Measurements from ENCODE around the gene POLK. TPM values are rescaled to one million over a fixed set of nuclear protein-coding genes. Genes with fewer than 3 reads are reported as not detected.
"Not testable (repeated sequence)": the region's sequence is repeated elsewhere in the genome, so short reads cannot be mapped to it uniquely, and the experiment has no call there.

Gene POLK
- polyA plus RNA-seq, 1 experiment: 30.9 TPM

- Histone ChIP-seq H3K27me3 (ENCODE audit: control insufficient read depth, insufficient read depth, low read length) (no peaks in the 10 kb centered on the region), H3K9me3 (ENCODE audit: control insufficient read depth, insufficient read depth, low read length) (no peaks in the 10 kb centered on the region), H3K27ac (ENCODE audit: low read depth, low read length) (peak overlapping the region; percentile 69), H3K4me3 (ENCODE audit: low read depth, low read length) (no peak overlapping the region)
- POLR2A ChIA-PET: interaction anchor here (0.6 to 0.9 kb wide), 3 partner anchors 13 to 551 kb away, joined by 3 read pairs; partner anchors contain the start of genes CERT1 and POLK
- peak; percentile 34 for DNase-seq (ENCODE audit: low read depth, low spot score)
- CTCF ChIA-PET: interaction anchor here (1.2 kb wide), 2 partner anchors 77 to 187 kb away, joined by 3 to 5 read pairs; no protein-coding TSS in a partner anchor
- no peak for TF ChIP-seq CTCF (IDR thresholded peaks at IDR 0.05; ENCODE audit: low read depth, low read length)
Observed at GRCh38 chr5:75603371-75603770, 91.7 kb downstream of the POLK start.

- ChIA-PET POLR2A (interaction anchor here (0.7 to 0.9 kb wide), 2 partner anchors 13 to 92 kb away, joined by 3 read pairs; partner anchors contain the start of genes CERT1 and POLK), CTCF (interaction anchor here (1.2 kb wide), 1 partner anchor 77 kb away, joined by 5 read pairs; no protein-coding TSS in a partner anchor)
- no peak for TF ChIP-seq CTCF (IDR thresholded peaks at IDR 0.05; ENCODE audit: low read depth, low read length)
- Histone ChIP-seq H3K27me3 (ENCODE audit: control insufficient read depth, insufficient read depth, low read length) (no peaks in the 10 kb centered on the region), H3K9me3 (ENCODE audit: control insufficient read depth, insufficient read depth, low read length) (no peaks in the 10 kb centered on the region), H3K4me3 (ENCODE audit: low read depth, low read length) (no peak overlapping the region), H3K27ac (ENCODE audit: low read depth, low read length) (peak overlapping the region; percentile 69)
- DNase-seq (ENCODE audit: low read depth, low spot score): no peak
Observed at GRCh38 chr5:75603821-75604220, 92.1 kb downstream of the POLK start.

- H3K9me3 ChIP-seq (ENCODE audit: control insufficient read depth, insufficient read depth, low read length); DNase-seq (ENCODE audit: low read depth, low spot score); POLR2A ChIA-PET; H3K4me3 ChIP-seq (ENCODE audit: low read depth, low read length); H3K27ac ChIP-seq (ENCODE audit: low read depth, low read length); H3K27me3 ChIP-seq (ENCODE audit: control insufficient read depth, insufficient read depth, low read length): not testable (repeated sequence)
- CTCF ChIA-PET: interaction anchor here (0.7 kb wide), 1 partner anchor 74 kb away, joined by 3 read pairs; no protein-coding TSS in a partner anchor
Observed at GRCh38 chr5:75607341-75607740, 95.7 kb downstream of the POLK start.

GRCh38 chr5:75608870-75609269, 97.2 kb downstream of the POLK start:
- DNase-seq (ENCODE audit: low read depth, low spot score): no peak
- TF ChIP-seq CTCF (IDR thresholded peaks at IDR 0.05; ENCODE audit: low read depth, low read length): no peak
- no peak overlapping the region for H3K27ac ChIP-seq (ENCODE audit: low read depth, low read length)
- CTCF ChIA-PET: interaction anchor here (1.5 kb wide), 1 partner anchor 11 kb away, joined by 3 read pairs; no protein-coding TSS in a partner anchor
- no peaks in the 10 kb centered on the region; the same call in 1 of the 2 replicates for H3K9me3 ChIP-seq (ENCODE audit: control insufficient read depth, insufficient read depth, low read length)
- POLR2A ChIA-PET: no interaction called here
- H3K4me3 ChIP-seq (ENCODE audit: low read depth, low read length): no peak overlapping the region
- H3K27me3 ChIP-seq (ENCODE audit: control insufficient read depth, insufficient read depth, low read length): no peaks in the 10 kb centered on the region

- ChIA-PET CTCF (no interaction called here), POLR2A (interaction anchor here (0.7 kb wide), 1 partner anchor 71 kb away, joined by 3 read pairs; no protein-coding TSS in a partner anchor)
- Histone ChIP-seq H3K4me3 (ENCODE audit: low read depth, low read length) (no peak overlapping the region), H3K27me3 (ENCODE audit: control insufficient read depth, insufficient read depth, low read length) (no peaks in the 10 kb centered on the region), H3K9me3 (ENCODE audit: control insufficient read depth, insufficient read depth, low read length) (no peaks in the 10 kb centered on the region; the same call in 1 of the 2 replicates), H3K27ac (ENCODE audit: low read depth, low read length) (no peak overlapping the region)
- TF ChIP-seq CTCF (IDR thresholded peaks at IDR 0.05; ENCODE audit: low read depth, low read length): no peak
- no peak for DNase-seq (ENCODE audit: low read depth, low spot score)
Observed at GRCh38 chr5:75610201-75610600, 98.5 kb downstream of the POLK start.

GRCh38 chr5:75610859-75611310, 99.2 kb downstream of the POLK start:
- H3K27me3 ChIP-seq (ENCODE audit: control insufficient read depth, insufficient read depth, low read length); CTCF ChIA-PET; DNase-seq (ENCODE audit: low read depth, low spot score); H3K4me3 ChIP-seq (ENCODE audit: low read depth, low read length); H3K27ac ChIP-seq (ENCODE audit: low read depth, low read length); H3K9me3 ChIP-seq (ENCODE audit: control insufficient read depth, insufficient read depth, low read length): not testable (repeated sequence)
- POLR2A ChIA-PET: interaction anchor here (0.7 kb wide), 1 partner anchor 70 kb away, joined by 3 read pairs; no protein-coding TSS in a partner anchor
